ENCODE data around the gene ARHGAP18. TPM values are rescaled to one million over a fixed set of nuclear protein-coding genes. Genes with fewer than 3 reads are reported as not detected.

Gene ARHGAP18
- total and polyA plus RNA-seq, 10 donors: 4.6 to 18.7 (median 15.4) TPM

GRCh38 chr6:129751384-129751783, 41.4 kb upstream of the ARHGAP18 start:
- intact Hi-C loops (cut with DNase I; ENCODE audit: low total_unique reads): no loop called here
- Histone ChIP-seq H3K36me3 (no peaks in the 10 kb centered on the region), H3K27ac (peak overlapping the region in 5 of 8 donors; percentile 39 to 87 (median 79)), H3K4me1 (peaks cover 28 to 55% (median 46%) of the 10 kb centered on the region in 6 donors), H3K9me3 (no peaks in the 10 kb centered on the region), H3K27me3 (replicated peaks in 1 of 7) (no peaks in the 10 kb centered on the region), H3K4me3 (no peak overlapping the region)
- 80 to 93% (median 90%) methylated on average over 1 of the region's 1 CpG for WGBS, 5 donors
- TF ChIP-seq CTCF (IDR thresholded peaks at IDR 0.05 in 8 of 11, conservative IDR thresholded peaks at IDR 0.05 in 3 of 11): no peak
- no peak for DNase-seq

- no peak overlapping the region for H3K4me3 ChIP-seq
- no peaks in the 10 kb centered on the region for H3K36me3 ChIP-seq
- H3K9me3 ChIP-seq: no peaks in the 10 kb centered on the region
- 19 to 31% (median 20%) methylated on average over 2 of the region's 2 CpGs for WGBS, 5 donors
- no peak for TF ChIP-seq POLR2A (IDR thresholded peaks at IDR 0.05)
- no peak for TF ChIP-seq POLR2AphosphoS5 (IDR thresholded peaks at IDR 0.05)
- no peak for TF ChIP-seq CTCF (IDR thresholded peaks at IDR 0.05 in 8 of 11, conservative IDR thresholded peaks at IDR 0.05 in 3 of 11)
- H3K4me1 ChIP-seq: peaks cover 28 to 55% (median 46%) of the 10 kb centered on the region in 6 donors
- H3K27ac ChIP-seq: peak overlapping the region; percentile 64 to 87 (median 76)
- H3K27me3 ChIP-seq (replicated peaks in 1 of 7): no peaks in the 10 kb centered on the region
- intact Hi-C loops (cut with DNase I; ENCODE audit: low total_unique reads): no loop called here
- no peak for DNase-seq
Measured at GRCh38 chr6:129750360-129750759, 40.4 kb upstream of the ARHGAP18 start.

GRCh38 chr6:129749749-129750120, 39.8 kb upstream of the ARHGAP18 start:
- WGBS, 5 donors: 2 to 6% (median 6%) methylated on average over 4 of the region's 4 CpGs
- Histone ChIP-seq H3K9me3 (no peaks in the 10 kb centered on the region), H3K27ac (peak overlapping the region; percentile 64 to 87 (median 76)), H3K4me3 (peak overlapping the region in 1 of 8 donors; percentile 31), H3K27me3 (replicated peaks in 1 of 7) (no peaks in the 10 kb centered on the region), H3K4me1 (peaks cover 28 to 58% (median 48%) of the 10 kb centered on the region in 6 donors), H3K36me3 (no peaks in the 10 kb centered on the region)
- no peak for TF ChIP-seq POLR2AphosphoS5 (IDR thresholded peaks at IDR 0.05)
- no peak for TF ChIP-seq POLR2A (IDR thresholded peaks at IDR 0.05)
- no peak for TF ChIP-seq CTCF (IDR thresholded peaks at IDR 0.05 in 8 of 11, conservative IDR thresholded peaks at IDR 0.05 in 3 of 11)
- no peak for DNase-seq
- intact Hi-C loops (cut with DNase I; ENCODE audit: low total_unique reads): no loop called here

- Histone ChIP-seq H3K4me1 (peaks cover 28 to 64% (median 54%) of the 10 kb centered on the region in 6 donors), H3K4me3 (peak overlapping the region in 2 of 8 donors; percentile 6 to 31), H3K27me3 (replicated peaks in 1 of 7) (no peaks in the 10 kb centered on the region), H3K36me3 (no peaks in the 10 kb centered on the region), H3K27ac (peak overlapping the region; percentile 64 to 87 (median 76)), H3K9me3 (no peaks in the 10 kb centered on the region)
- DNase-seq: no peak
- WGBS, 5 donors: 60 to 68% (median 61%) methylated on average over 7 of the region's 7 CpGs
- intact Hi-C loops (cut with DNase I; ENCODE audit: low total_unique reads): no loop called here
- no peak for TF ChIP-seq POLR2AphosphoS5 (IDR thresholded peaks at IDR 0.05)
- TF ChIP-seq CTCF (IDR thresholded peaks at IDR 0.05 in 8 of 11, conservative IDR thresholded peaks at IDR 0.05 in 3 of 11): no peak
- TF ChIP-seq POLR2A (IDR thresholded peaks at IDR 0.05): no peak
Measured at GRCh38 chr6:129748901-129749748, 39.1 kb upstream of the ARHGAP18 start.

Data from spleen (tissue), 11 donors.